GM19455 (cell line): ENCODE measurements around the gene DOCK11.

ENCODE experiments used
- ATAC-seq: cut with Tn5 transposase; IDR thresholded peaks from one replicate; pipeline ENCODE4 v1.9.1; 2021; ENCODE audit not compliant: unreplicated experiment

Gene DOCK11

DNA sequence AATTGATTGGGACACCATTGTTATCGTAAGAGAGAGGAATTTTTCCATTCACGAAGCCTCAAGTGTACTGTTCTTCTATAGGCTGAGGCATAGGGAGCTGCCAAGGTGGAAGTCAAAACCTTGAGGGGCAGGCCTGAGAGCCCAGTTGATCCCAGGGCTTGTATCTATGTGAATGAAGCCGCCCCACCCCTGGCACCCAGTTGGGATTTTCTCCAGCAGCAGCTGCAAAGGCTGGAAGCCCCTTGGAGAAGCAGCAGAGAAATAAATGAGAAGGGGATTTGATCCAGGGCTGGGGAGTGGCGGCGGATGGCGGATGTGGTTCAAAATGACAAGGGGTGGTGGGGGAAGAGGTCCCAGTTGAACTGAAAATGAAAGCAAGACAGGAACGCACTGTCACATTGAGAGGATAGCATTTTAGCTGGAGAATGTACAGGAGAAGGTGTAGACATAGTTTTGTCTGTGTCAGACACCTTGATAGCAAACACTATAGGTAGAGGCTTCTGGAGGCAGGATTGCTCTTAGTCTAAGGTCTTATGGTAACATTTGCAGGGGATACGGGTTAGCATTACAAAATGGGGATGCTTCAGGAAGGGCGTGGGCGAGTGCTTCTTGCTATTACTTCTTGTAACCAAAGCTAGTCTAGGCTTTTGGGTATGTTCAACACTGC, 32.6 kb downstream of the DOCK11 start:
- ATAC-seq, result peak; percentile 75

DNA sequence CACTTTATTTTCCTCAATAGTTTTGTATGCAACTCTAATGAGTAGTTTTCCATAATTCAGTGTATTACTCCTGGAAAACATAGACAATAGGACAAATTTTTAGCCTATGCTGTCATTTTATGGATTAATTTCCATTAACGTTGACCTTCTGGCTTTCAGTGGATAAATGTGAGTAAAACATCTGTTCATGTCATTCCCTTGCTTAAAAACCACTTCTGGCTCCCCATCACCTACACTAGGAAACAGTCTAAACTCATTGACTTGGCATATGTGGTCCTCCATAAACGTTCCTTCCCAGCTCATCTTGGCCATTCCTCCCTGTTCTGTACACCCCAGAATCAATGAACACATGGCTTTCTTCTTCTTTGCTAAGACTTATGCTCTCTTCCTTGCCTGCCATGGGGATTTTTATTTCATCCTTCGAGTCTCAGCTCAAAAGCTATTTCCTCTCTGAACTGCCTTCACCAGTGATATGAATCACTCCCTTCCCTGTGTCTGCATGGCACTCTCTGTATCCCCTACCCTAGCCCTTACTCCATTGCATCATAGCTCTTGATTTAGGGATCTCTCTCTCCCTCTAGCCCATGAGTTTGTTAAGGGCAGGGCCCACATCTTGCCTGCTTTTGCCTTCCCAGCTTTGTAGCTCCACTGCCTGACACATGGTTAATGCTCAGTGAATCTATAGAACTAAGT, 34.8 kb downstream of the DOCK11 start:
- no peak for ATAC-seq

DNA sequence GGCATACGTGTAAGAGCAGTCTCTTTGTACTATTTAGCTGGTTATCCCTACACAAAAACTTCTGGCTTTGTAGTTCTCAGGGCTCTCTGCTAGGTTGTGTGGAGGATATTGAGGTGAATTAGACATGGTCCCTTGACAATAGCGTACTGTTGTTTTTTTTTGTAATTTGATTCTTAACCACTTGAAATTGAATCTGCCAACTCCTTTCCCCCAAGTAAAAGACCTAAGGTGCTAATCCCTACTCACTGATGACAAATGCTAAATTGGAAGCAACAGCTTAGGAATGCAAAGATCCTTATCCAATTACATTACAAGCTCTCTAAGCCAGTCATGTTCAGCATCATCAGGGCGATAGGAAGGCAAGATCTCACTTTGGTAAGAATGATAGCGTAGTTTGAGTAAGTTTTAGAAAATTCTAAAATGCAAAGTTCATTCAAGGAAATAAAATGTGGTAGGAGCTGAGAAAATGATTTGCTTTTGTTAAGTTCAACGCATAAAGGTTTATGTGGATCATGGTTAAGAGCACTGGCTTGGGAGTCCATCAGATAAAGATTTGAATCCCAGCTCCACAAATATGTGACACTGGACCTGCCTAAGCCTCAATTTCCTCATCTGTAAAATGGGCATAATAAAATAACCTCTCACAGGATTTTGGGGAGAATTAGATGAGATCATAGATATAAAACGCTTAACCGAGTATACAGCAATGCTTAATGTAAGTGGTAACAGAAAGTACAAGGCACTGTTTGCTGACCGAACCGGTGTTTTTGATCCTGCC, 39.3 kb downstream of the DOCK11 start:
- no peak for ATAC-seq

DNA sequence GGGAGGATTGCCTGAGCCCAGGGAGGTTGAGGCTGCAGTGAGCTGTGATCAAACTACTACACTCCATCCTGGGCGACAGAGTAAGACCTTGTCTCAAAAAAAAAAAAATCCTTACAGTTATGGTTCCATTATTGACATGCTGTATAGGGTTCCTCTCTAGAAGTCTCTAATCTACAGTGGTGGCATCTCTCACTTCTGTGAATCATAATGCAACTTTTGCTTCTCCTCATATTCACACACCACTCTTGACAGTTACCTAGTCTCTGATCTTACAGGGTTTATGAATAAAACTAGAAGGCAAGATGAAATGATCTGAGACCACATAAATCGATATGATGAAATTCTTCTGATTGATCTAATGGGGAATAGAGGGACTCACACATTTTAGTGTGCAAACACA, 40.6 kb downstream of the DOCK11 start:
- ATAC-seq, result peak; percentile 80

DNA sequence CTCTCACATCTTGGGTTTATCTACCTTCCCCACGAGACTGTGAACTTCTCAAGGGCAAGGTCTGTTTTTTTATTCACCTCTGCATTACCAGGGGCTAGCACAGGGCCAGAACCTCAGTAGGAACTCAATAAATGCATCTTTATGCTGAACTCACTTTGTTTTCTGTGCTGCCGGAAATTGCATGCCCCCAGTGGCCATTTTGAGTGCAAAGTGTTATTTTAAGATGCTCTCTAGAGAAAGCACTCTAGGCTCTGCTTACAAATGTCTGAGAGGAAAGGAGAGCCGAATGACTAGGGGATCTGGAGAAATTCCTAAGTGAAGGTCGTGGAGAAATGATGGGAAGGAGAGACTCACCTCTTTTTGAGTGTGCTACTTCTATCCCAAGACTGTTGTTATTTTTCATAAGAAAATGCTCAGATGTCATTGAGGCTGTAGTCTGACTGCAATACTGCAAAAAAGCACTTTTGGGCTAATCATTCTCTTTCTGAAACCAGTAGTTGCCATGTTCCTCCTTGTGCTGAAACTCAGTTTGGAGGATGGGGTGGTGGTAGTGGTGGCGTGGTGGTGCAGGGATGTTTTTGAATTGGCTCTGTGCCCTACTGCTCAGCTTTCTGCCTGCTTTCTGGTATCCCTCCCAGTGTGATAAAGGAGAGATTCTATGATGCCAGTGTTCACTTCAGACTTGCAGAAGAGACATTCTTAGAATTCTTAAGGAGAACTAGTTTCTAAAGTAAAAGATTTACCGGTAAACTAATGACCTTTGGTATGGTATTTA, 41.3 kb downstream of the DOCK11 start:
- peak; percentile 77 for ATAC-seq

DNA sequence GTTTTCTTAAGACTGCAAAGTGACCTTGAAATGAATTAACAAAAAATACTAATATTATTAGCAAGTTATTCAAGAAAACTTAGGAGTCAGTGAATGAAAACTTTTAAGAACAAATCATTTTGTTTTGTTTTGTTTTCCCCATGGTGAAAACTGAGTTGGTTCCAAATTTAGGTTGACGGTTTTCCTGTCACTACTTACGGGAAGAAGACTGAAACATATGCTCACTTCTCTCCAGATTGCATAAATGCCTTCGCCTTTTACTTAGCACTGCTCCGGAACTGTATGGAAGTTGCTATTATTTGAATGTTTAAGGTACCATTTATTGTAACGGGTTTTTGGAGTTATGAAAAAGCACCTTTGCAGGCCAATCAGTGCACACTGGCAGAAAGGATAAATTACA, 42.8 kb downstream of the DOCK11 start:
- no peak for ATAC-seq

DNA sequence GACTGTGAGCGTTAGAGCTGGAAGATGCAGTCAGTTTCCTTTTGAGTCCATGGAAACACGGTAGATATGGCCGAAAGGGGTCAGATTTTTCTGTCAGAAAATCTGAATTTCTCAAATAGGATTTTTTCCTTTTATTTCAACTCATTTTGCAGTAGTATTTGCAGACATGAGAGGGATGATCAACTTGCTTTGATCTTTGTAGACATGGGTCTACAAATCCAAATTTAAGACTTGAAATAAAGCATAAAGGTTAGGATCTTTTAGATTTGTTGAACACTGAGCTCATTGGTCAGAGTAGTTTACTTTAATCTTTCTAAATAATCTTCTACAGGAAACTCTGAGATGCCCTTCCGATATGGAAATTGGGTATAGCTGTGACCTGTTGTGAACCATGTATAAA, 44.7 kb downstream of the DOCK11 start:
- no peak for ATAC-seq

DNA sequence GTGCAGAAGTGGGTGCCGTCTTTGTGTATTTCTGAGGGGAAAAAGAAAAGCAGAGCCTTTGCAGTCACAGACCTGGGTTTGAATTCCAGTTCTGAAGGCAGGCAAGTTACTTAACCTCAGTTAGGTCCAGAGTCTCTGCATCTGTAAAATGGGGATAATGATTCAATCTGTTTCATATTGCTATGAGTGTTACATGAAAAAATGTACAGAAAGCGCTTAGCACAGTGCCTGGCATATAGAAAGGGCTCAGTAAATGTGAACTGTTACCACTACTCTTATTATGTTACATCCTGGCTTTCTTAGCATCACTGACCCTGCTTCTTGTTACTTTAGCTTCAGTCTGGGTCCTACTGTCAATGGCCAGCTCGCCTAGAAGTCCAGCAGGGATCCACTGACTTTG, 45.9 kb downstream of the DOCK11 start:
- ATAC-seq, result no peak

DNA sequence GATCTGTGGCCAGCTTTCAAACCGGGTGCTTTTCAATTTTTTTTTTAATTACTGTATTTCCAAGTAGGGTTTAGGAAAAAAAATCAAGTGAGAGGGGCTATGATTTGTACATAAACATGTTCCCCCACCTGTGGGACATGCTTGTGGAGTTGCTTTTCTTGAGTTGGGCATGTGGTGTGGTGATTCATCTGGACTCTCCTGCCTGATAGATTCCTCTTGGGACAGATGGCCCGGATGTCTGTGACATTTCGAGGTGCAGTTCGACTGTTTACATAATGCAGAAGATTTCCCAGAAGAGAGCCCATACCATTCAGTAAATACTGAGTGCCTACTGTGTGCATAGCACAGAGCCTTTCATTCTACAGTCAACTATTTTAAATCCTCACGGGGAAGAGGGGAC, 49.9 kb downstream of the DOCK11 start:
- ATAC-seq, result no peak

DNA sequence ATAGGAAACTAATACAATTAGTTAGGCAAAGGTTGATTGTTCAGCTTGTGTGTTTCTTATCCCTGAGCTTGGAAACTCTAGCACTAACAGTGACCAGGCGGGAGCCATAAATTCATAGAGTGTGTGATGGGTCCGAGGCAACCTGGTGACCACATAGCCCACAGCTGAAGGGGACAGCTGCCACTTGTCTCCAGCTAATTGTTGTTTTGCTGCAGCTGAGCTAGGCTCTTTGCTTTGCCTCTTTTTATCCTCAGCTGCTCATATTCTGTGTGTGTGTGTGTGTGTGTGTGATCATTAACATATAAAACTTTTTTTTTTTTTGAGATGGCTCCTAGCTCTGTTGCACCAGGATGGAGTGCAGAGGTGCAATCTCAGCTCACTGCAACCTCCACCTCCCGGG, 53.2 kb downstream of the DOCK11 start:
- ATAC-seq, result no peak

DNA sequence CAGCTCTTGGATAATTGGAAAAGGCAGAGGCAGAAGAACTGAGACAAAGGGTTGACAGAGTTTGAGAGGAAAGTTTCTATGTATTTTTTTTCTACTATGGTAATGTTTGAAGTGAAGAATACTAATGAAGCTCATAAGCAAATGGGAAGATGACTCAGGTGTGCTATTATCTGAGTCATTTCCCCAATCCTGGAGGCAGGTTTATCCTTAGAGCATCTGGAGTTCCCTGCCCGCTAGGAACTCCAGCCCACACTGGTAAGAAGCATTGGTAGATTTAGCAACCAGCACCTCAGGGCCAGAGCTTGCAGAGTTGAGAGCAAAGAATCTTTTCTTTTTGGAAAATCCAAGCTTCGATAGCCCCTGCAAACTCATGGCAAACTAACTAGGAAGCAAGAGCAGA, 55.2 kb downstream of the DOCK11 start:
- ATAC-seq, result no peak

DNA sequence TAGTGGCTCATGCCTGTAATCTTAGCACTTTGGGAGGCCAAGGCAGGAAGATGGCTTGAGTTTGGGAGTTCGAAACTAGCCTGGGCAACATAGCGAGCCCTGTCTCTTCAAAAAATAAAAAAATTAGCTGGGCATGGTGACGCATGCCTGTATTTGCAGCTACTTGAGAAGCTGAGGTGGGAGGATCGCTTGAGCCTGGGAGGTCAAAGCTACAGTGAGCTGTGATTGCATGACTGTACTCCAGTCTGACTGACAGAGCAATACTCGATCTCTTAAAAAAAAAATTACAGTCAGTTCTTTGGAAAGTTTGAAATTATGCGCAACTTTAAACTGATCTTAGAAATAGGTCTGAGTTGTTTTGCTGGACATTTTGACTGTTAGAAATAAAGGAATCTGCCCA, 55.8 kb downstream of the DOCK11 start:
- ATAC-seq, result no peak

DNA sequence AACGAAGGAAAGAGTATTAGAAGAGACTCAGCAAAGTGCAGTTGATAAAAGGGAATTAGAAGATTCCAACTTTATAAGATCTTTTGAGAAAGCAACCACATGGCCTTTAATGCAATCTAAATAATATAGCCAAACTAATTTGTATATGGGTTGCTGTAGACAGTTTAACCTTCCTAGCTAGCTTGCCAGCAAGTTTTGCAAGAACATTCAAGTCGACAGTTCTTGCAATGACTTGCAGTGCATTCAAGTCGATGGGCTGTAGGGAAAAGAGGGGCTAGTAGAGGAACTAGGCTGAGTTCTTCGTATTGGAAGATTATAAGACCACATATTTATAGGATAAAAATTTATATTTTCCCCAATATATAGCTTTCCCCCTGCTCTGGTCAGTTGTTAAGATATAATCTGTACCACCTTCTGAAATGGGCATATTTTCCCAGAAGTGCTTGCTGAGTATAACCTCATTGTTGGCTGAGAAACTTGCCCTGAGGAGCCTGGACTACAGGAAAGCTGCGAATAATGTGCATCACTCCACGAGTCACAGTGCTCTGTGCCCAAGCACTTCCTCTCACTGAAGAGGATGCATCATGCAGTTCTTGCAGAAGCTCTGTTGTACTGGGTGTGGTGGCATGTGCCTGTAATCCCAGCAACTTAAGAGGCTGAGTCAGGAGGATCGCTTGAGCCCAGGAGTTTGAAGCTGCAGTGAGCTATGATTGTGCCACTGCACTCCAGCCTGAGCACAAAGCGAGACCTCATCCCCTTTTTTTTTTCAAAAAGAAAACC, 56.7 kb downstream of the DOCK11 start:
- ATAC-seq, result no peak

DNA sequence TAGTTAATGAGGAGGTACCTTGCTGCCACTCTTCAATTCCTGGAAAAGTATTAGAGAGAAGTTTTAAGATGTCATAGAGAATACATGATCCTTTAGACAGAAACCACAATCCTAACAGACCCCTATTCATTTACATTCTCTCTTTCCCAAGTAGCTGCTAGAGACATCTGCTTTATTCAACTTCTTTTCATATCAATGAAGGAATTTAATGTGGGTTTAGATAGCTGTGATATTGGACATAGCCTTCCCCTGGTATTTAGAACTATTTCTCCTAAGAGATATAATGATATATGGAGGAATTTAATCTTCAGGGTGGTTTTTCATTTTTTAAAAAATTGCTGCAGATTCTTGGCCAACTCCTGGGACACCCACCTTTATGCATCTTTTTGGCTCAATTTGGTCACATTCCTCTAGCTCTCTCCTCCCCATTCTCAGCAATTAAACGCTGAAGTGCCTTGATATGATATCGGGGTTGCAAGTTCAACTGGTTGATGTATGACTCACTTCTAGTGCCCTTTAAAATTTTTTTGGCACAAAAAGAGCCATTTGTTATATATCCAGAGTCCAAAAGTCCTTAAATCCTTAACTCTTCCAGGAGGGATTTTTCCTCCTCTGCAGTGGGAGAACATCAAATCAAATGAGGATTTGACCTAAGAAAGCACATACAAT, 57.6 kb downstream of the DOCK11 start:
- no peak for ATAC-seq

DNA sequence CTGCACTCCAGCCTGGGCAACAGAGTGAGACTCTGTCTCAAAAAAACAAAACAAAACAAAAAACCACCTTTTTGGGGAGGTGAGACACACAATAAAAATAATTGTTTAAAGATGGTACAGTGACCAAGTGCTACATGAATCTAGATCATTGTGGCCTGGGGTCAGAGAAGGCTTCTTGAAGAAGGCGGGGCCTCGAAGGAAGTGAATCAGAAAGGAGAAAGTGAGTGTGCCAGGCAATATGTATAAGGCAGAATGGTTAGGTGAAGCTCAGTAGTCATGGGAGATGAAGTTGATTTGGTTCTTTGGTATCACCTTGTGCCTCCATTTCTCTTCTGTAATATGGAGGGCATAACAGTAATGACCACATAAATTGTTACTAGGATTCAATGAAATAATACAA, 58.9 kb downstream of the DOCK11 start:
- ATAC-seq, result no peak

DNA sequence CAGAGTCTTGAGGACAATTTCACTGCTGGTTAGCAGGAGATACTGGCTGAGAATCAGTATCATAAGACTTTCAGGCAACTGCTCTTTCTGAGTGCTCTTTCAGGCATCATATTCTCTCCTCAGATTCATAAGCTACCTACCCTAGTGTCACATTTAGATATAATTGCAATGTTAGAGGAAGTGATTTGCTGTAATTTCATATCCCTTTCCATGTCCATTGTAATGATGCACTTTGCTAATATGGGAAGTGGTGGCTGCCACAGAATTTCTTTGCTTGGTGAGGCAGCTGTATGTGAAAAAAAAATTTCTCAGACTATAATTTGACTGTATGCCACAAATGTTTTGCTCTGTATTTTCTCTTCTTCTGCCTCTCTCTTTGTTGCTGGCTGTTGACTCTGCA, 63.3 kb downstream of the DOCK11 start:
- no peak for ATAC-seq

DNA sequence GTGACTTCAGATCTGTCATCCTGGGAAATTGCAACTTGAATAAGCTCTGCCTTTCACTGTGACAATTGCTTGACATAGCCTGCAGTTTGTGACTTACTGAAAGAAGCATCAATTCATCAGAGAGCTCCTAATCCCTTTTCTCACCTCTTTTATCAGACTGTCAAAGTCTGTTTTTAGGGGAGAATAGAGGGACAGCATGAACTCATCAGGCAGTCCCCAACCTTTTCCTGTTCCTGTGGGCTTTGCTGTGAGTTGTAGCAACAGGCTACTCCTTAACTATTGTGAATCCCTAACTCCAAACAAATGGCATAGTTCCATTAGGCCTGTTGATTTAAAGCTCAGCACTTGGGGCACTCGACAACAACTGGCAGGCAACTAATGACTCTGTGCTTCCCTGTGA, 64.9 kb downstream of the DOCK11 start:
- ATAC-seq, result no peak

DNA sequence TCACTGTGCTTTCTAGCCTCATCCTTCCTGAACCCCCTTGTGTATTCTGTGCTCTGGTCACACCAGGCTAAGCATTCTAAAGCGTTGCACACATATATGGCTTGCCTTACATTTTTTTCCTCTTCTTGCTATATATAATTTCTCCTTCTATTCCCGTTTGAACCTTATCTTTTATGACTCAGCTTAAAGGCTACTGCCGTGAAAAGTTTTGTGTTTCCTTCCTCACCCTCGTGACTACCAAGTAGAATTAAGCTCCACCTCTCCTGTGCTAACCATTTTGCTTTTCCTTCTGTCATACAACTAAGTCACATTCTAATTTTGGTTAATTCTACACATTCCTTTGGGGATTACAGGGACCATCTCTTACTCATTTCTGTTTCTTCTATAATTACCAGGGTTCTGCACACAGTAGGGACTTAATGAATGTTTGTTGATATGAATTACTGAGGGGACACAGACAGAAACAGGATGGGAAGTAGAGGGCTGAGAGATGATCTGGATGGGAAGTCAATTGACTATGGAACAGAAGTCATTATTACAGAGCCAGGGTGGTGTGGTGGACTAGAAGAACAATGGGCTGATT, 67.1 kb downstream of the DOCK11 start:
- no peak for ATAC-seq

DNA sequence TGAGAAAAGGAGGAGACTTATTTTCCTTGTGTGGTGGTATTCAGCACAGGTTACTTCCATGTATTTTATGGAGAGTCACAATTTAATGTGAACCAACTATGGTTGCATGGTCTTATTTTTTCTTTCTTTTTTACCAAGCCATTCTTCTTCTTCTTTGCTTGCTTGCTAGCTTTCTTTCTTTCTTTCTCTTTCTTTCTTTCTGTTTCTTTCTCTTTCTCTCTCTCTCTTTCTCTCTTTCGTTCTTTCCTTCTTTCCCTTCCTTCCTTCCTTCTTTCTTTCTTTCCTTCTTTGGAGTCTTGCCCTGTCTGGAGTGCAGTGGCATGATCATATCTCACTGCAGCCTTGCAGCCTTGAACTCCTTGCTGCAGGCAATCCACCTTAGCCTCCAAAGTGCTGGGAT, 68.9 kb downstream of the DOCK11 start:
- no peak for ATAC-seq

DNA sequence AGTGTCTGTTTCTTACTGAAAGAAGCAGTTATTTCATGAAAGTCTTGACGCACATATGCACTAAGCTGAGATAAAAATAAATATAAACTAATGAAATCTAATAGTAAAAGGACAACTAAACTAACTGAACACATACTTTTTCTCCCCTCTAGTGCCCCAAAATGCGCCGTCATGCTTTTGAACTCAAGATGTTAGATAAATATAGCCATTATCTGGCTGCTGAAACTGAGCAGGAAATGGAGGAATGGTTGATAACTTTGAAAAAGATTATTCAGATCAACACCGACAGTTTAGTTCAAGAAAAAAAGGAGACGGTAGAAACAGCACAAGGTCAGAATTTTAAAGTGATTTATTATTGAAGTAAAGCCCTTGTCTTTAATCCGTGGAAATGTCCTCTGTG, 70.2 kb downstream of the DOCK11 start:
- no peak for ATAC-seq
